D341Med (cell line): Measurements from ENCODE around the gene QRICH1.
A peak's percentile ranks its signal among the peaks of the same experiment; 100 is the strongest.

Experiments
- DNase-seq: peaks from one replicate; pipeline ENCODE4 v3.0.0; 2012; ENCODE audit warnings: low spot score

The QRICH1 gene

GRCh38 chr3:49119036-49119435, 25.2 kb upstream of the QRICH1 start:
- no peak for DNase-seq

GRCh38 chr3:49112262-49112661, 18.4 kb upstream of the QRICH1 start:
- DNase-seq: no peak

- no peak for DNase-seq
These were observed 17.5 kb upstream of the QRICH1 start for GRCh38 chr3:49111347-49111746.

DNA sequence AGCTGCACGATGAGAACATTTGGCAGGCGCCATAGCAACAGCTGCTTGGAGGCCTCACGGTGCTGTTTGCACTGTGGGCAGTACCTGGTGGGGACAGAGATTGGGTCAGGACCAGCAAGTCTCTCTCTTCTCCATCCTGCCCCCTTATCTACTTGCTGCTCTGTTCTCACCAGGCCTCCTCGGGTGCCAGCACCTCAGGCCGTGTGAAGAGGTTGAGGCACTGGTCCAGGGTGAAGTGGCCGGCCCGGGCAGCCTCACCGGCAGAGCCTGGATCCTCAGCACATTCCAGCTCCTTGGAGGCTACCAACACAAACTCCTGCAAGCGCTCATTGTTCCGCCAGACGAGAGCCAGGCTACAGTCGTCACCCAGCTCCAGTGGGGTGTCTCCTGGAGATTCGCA, 16.9 kb upstream of the QRICH1 start:
- DNase-seq: no peak

GRCh38 chr3:49108346-49108745, 14.5 kb upstream of the QRICH1 start:
- DNase-seq: no peak

DNA sequence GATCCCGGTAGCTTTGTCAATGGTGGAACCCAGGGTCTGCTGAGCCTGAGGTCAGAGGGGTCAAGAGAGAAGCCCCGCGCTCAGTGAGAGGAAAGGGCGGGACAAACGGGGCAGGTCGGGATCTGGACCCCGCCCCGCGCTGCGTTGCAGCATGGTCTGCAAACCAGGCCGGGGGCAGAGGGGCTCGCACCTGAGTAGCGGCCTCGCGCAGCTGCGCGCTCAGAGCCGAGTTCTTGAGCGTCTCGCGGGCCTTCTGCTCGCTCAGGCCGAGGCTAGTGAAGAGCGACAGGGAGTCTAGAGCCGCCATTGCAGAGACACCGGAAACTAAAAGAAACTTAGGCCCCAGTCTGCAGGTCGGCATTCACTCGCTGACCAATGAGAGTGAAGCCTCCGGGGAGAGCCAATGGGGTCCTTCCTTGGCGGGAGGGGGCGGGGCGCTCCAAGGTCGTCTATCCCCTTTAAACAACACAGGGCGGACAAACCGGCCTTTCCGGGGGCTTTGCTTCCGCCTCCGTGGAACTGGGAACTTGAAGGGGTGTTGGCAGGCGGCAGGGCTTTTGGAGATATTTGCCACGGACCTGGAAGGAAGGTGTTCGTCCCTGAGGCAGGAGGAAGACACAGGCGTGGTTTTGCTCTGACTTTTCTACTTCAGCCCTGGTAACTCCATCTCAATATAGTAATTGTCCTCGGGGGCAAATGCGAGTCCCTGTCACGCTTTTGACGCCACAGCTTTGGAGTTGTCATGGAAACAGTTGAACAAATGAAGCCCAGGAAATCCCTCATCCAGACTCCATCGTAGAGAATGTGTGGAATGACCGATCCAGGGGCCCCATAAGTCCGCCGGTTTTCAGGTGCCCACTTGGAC, 10.8 kb upstream of the QRICH1 start, which contains the start of gene QARS1:
QARS1 (minus strand) TSS at position 331 of the 865 bp plus-strand sequence; CDS start at position 307, 24 bp downstream.
- peak; percentile 96 for DNase-seq

GRCh38 chr3:49104052-49104426, 10.2 kb upstream of the QRICH1 start:
- no peak for DNase-seq

GRCh38 chr3:49100046-49100615, 6.3 kb upstream of the QRICH1 start:
- no peak for DNase-seq

- no peak for DNase-seq
These were observed 5.2 kb upstream of the QRICH1 start for GRCh38 chr3:49098910-49099630.

DNA sequence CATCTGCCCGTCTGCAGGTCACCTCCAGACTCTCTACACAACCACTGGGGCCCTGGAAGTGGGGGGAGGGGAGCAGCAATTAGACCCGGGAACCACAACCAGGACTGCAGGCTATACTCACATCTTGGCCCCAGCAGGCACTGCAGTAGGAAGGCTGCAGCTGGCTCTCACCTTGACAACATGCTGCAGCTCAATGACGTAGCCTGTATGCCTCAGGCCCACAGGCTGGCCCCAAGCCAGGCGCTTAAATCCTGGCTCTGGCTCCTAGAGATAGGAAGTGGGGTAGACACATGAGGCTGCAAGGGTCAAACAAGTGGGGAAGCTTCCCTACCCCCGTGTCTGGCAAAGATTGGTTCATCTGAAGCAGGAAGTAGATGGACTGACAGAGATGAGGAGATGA, 4.6 kb upstream of the QRICH1 start:
- DNase-seq: no peak

DNA sequence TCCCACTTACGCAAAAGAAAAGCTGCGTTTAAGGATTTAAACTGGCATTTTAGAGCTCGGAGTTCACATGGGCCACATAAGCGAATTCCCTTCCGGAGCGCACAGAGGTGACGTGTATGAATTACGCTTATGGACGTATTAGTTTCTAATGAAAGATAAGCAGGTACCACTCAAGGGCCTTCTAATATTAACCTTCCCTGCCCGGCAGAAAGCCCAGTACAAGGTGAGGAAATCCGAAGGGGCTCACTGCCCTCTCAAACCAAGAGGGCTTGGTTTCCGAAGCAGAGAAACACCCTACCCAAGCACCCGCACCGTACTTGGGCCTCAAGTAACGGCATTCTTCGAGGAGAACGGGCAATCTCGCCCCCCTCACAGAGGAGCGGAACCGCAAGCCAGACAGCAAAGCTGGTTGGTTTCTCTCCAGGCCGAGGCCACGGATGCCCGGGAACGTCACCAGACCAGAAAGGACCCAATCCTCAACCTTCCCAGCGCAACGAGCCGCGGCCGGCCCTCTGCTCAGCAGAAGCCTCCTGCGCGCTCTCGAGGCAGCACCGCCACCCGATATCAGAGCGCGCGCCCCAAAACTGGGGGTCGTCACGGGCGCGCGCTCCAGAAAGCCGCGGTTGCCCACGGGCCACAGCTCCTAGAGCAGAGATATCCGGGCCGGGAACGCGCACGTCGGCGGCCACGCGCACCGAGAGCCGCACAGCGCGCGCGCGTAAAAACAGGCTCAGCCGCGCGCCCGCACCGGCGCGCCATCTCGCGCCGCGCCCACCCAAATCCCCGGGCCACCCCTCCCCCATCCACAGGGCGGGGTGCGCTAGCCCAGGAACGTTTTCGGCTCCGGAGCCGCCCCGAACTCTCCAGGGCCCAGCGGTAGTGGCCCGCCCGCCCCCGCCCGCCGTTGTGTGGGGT, 676 bp downstream of the QRICH1 start:
- peak; percentile 90 for DNase-seq

- DNase-seq: no peak
These were observed 12.4 kb downstream of the QRICH1 start for GRCh38 chr3:49081429-49081828.

- no peak for DNase-seq
These were observed 14.6 kb downstream of the QRICH1 start for GRCh38 chr3:49079270-49079669.

DNA sequence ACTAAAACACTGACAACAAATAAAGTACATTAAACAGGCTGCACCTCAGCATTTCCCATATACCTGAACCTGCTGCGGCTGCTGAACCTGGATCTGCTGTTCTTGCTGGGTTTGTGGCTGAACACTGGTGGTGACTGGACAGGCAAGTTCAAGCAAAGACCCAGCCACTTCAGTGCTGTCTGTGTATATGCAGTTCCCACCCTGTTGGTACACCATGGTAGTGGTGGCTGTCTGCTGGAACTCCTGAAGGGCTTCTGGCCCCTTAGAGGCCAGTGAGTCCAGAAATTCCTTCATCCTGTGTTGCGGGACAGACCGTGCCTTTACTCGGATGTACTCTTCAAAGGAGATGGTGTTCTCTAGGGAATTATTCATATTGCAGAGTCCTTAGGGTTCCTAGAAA, 17.2 kb downstream of the QRICH1 start:
- no peak for DNase-seq

- DNase-seq: no peak
These were observed 17.8 kb downstream of the QRICH1 start for GRCh38 chr3:49076116-49076515.

DNA sequence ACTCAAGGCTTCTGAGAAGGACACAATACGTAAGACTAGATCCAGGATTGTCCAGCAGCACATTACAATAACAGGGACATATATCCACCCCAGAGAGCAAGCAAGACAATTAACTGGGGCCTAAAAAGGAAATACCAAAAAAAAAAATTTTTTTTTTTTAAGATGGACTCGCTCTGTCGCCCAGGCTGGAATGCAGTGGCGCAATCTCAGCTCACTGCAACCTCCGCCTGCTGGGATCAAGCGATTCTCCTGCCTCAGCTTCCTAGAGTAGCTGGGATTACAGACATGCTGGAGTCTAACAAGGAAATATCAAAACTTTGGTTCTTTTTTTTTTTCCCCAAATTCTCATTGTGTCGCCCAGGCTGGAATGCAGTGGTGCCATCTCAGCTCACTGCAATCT, 35.9 kb downstream of the QRICH1 start:
- no peak for DNase-seq

- no peak for DNase-seq
These were observed 36.6 kb downstream of the QRICH1 start for GRCh38 chr3:49057268-49057667.

DNA sequence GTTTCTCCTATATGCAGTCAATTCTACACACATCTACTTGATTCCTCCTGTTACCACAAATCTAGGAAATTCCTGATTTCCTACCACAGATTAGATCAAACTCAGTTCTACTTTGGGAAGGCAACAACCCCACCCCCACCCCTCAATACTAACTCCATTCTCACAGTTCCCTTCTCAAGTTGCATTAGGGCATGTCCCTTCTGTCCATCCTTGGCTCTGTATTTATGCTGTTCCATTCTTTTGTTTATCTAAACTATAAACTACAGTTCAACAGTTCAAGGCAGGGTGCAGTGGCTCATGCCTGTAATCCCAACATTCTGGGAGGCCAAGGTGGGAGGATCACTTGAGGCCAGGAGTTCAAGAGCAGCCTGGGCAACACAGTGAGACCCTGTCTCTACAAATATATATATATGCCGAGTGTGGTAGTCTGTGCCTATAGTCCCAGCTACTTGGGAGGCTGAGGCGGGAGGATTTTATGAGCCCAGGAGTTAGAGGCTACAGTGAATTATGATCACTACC, 39.5 kb downstream of the QRICH1 start:
- DNase-seq: no peak

DNA sequence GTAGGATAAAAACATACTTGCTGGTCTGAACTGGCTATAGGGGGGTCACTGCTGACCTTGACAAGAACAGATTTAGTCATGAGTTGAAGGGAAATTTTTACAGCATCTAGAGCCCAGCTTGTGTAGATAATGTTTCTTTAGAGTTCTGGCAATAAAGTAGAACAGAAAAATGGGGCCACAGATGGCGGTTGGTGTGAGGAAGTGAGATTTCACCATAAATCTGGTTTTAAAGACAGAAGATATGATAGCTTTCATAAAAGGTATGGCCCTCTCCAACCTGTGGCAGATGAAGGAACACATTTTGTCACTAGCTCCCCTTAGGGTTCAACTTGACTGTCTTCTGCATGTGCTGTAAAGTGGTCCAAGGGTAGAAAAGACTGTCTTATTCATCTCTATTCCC, 40.3 kb downstream of the QRICH1 start:
- DNase-seq: no peak

DNA sequence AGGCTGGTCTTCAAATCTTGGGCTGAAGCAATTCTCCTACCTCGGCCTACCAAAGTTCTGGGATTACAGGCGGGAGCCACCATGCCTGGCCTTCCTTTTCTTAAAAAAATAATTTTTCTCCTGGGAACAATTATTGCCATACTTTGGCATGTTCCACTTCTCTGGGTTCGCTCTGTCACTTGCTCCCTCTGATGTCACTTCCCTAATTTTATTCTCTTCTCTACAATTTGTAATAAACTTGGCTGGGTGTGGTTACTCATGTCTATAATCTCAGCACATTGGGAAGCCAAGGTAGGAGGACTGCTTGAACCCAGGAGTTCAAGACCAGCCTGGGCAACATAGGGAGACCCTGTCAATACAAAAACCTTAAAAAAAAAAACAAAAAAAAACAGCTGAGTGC, 58.6 kb downstream of the QRICH1 start:
- no peak for DNase-seq

DNA sequence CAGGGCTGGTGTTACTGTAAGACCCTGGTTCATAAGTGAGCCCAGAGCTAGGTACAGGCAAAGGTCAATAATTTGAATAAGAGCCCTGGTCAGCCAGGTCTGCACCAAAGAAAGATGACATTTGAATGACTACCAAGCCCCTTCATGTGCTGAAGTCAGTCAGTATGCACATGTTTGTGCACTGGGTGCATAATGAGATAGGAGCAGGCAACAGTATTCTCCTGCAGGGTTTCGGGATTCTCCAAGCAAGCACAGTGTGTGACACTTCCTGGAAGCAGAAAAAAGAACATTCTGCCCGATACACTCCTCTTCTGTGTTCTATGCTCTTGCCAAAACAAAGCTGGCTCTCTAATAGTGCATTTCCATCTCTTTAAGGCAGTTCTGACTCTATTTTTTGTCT, 59.2 kb downstream of the QRICH1 start:
- DNase-seq: no peak
